Lung (tissue), 12 donors: ENCODE measurements around the gene LURAP1L. TPM values are rescaled to one million over a fixed set of nuclear protein-coding genes. Genes with fewer than 3 reads are reported as not detected.

Experiments used
- ATAC-seq: fragments of 200-7000 bp; cut with Tn5 transposase; one replicate; pipeline ENCODE4 v1.9.1; 2020; ENCODE audit warnings: moderate number of reproducible peaks; ENCODE audit not compliant: insufficient read depth, low FRiP score
- DNase-seq, 3 donors: peaks; one replicate each; pipeline ENCODE4 v3.0.0-alpha.2; 2013 to 2017
- H3K27ac ChIP-seq, 2 donors: one replicate each; pipeline ENCODE4 v1.5.1; 2013; ENCODE audit warnings: mild to moderate bottlenecking in 2 of 2, moderate library complexity in 2 of 2, control low read depth in 1 of 2, inconsistent platforms in 1 of 2, low read depth in 1 of 2, low read length in 1 of 2
- H3K27me3 ChIP-seq, 3 donors: one replicate each; pipeline ENCODE4 v1.5.1; 2013; ENCODE audit warnings: low read length in 2 of 3; ENCODE audit not compliant: control insufficient read depth in 3 of 3, insufficient read depth in 3 of 3
- H3K36me3 ChIP-seq, 4 donors: one replicate each; pipeline ENCODE4 v1.5.1; 2013; ENCODE audit warnings: low read length in 4 of 4, mild to moderate bottlenecking in 1 of 4, moderate library complexity in 1 of 4; ENCODE audit not compliant: control insufficient read depth in 4 of 4, insufficient read depth in 4 of 4
- H3K4me1 ChIP-seq, 5 donors: one replicate each; pipeline ENCODE4 v1.5.1; 2013; ENCODE audit warnings: low read length in 5 of 5, mild to moderate bottlenecking in 2 of 5, moderate library complexity in 1 of 5; ENCODE audit not compliant: control insufficient read depth in 5 of 5, insufficient read depth in 5 of 5
- H3K4me3 ChIP-seq: one replicate; pipeline ENCODE4 v1.5.1; 2013; ENCODE audit warnings: mild to moderate bottlenecking, control low read depth, moderate library complexity
- H3K9ac ChIP-seq, 2 donors: one replicate each; pipeline ENCODE4 v1.5.1; 2013; ENCODE audit warnings: low read length in 2 of 2, control low read depth in 1 of 2; ENCODE audit not compliant: insufficient read depth in 1 of 2
- H3K9me3 ChIP-seq, 4 donors: one replicate each; pipeline ENCODE4 v1.5.1; 2013; ENCODE audit warnings: low read length in 3 of 4, mild to moderate bottlenecking in 1 of 4, moderate library complexity in 1 of 4; ENCODE audit not compliant: control insufficient read depth in 4 of 4, insufficient read depth in 3 of 4
- WGBS, 2 donors: extraction: QIAGEN DNeasy Blood & Tissue Kit; methylation state at CpG; one replicate each; pipeline ENCODE4 v1.1.7; 2013; 5-methylcytosine and 5-hydroxymethylcytosine counted together
- polyA plus RNA-seq, 2 donors: library from polyadenylated mRNA; stranded (reverse); fragments of 200-250 nt; gene quantifications; one replicate each; pipeline ENCODE4 v1.2.1, GENCODE V29; 2013
- total RNA-seq, 2 donors: library from RNA; depleted of rRNA in 1 of 2; stranded (reverse); fragments of >200 nt in 1 of 2; gene quantifications; one replicate each; pipeline ENCODE4 v1.2.1, GENCODE V29; 2014 to 2021
- TF ChIP-seq, protein P1 (sequence below): IDR thresholded peaks from 2 replicates; pipeline ENCODE4 v1.5.1; 2012; ENCODE audit warnings: mild to moderate bottlenecking; ENCODE audit errors: control extremely low read depth, extremely low read depth
- donor health status: control.
- donor health status: control.
- donor health status: Bipolar disorder and iron deficiency.
- donor health status: healthy.
- donor health status: DM: yes; HTN: yes; CAD: no.

LURAP1L gene
- total and polyA plus RNA-seq, 4 donors, result 24.9 to 104 (median 30.1) TPM

DNA sequence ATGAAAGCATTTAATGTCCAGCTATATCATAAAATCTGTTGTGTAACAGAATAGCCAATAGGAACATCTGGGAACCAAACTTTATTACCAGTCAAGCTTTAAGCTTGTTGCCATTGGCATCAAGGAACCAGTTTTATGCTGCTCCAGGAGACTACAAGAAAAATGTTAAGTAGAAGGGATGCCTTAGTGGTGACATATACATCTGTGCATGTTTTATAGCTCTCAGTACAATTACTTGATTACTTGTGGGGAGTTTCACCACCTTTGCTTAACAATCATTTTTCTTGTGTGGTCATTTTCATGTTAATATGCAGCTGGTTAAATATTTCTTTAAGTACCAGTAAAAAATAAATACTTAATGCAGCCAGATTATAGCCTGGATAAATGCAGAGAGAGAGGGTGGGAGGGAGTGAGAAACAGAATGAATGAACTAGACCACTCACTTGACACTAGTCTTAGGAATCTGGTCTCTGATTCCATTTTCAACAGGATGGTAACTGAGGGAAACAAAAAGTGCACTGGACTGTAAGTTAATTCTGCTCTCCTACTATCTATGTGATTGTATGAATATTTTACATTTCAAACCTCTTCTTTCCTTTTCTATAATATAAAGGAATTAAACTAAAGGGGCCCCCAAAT lies 35.7 kb upstream of the LURAP1L start:
- ATAC-seq (no peak), DNase-seq (peak in 2 of 3 donors; percentile 50 to 58)
- Histone ChIP-seq H3K27me3 (no peaks in the 10 kb centered on the region), H3K36me3 (no peaks in the 10 kb centered on the region), H3K4me3 (no peak overlapping the region), H3K9me3 (peaks cover 0 to 6% (median under 1%) of the 10 kb centered on the region in 4 donors), H3K27ac (no peak overlapping the region), H3K9ac (no peak overlapping the region), H3K4me1 (peaks cover 0 to 12% (median 0%) of the 10 kb centered on the region in 5 donors)
- TF ChIP-seq, protein P1, sequence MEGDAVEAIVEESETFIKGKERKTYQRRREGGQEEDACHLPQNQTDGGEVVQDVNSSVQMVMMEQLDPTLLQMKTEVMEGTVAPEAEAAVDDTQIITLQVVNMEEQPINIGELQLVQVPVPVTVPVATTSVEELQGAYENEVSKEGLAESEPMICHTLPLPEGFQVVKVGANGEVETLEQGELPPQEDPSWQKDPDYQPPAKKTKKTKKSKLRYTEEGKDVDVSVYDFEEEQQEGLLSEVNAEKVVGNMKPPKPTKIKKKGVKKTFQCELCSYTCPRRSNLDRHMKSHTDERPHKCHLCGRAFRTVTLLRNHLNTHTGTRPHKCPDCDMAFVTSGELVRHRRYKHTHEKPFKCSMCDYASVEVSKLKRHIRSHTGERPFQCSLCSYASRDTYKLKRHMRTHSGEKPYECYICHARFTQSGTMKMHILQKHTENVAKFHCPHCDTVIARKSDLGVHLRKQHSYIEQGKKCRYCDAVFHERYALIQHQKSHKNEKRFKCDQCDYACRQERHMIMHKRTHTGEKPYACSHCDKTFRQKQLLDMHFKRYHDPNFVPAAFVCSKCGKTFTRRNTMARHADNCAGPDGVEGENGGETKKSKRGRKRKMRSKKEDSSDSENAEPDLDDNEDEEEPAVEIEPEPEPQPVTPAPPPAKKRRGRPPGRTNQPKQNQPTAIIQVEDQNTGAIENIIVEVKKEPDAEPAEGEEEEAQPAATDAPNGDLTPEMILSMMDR, result no peak

DNA sequence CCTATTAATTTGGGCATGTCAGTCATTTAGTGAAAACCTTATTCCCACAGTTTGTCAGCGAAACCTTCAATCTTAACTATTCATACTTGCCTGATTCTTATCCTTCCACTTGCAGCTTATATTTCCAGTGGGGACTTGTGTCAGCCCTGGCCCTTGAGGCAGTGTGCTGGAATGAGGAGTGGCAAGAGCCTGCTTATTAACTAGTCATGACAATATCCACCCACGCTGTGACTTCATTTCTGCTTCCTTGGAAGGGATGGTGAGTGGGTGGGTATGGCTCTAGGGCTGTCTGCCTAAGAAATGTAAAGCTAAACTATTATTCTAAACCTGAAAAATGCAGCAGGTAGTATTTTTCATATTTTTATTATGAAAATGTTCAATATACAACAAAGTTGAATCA lies 34.0 kb upstream of the LURAP1L start:
- no peak for DNase-seq
- ATAC-seq, result no peak
- Histone ChIP-seq H3K4me3 (no peak overlapping the region), H3K27me3 (no peaks in the 10 kb centered on the region), H3K27ac (no peak overlapping the region), H3K9me3 (no peaks in the 10 kb centered on the region), H3K4me1 (peaks cover 0 to 12% (median 0%) of the 10 kb centered on the region in 5 donors), H3K9ac (no peak overlapping the region), H3K36me3 (no peaks in the 10 kb centered on the region)
- WGBS, 2 donors, result 78 to 86% methylated on average over 2 of the region's 2 CpGs
- TF ChIP-seq, protein P1, result no peak

GRCh38 chr9:12748016-12748415 lies 26.8 kb upstream of the LURAP1L start:
- WGBS, 2 donors, result 87 to 96% methylated on average over 1 of the region's 1 CpG
- Histone ChIP-seq H3K4me1 (no peaks in the 10 kb centered on the region), H3K27ac (no peak overlapping the region), H3K36me3 (no peaks in the 10 kb centered on the region), H3K27me3 (no peaks in the 10 kb centered on the region), H3K9ac (no peak overlapping the region), H3K9me3 (no peaks in the 10 kb centered on the region), H3K4me3 (no peak overlapping the region)
- no peak for ATAC-seq
- no peak for DNase-seq
- TF ChIP-seq, protein P1, result no peak

- H3K36me3 ChIP-seq, result no peaks in the 10 kb centered on the region
- ATAC-seq (no peak), DNase-seq (no peak)
- TF ChIP-seq, protein P1, result no peak
- no peaks in the 10 kb centered on the region for H3K27me3 ChIP-seq
- no peaks in the 10 kb centered on the region for H3K9me3 ChIP-seq
- H3K9ac ChIP-seq, result no peak overlapping the region
- no peak overlapping the region for H3K27ac ChIP-seq
- no peak overlapping the region for H3K4me3 ChIP-seq
- H3K4me1 ChIP-seq, result no peaks in the 10 kb centered on the region
These were observed 25.9 kb upstream of the LURAP1L start for GRCh38 chr9:12748954-12749353.
